CD4-positive, alpha-beta T cell treated with Interleukin-17A for 1 hour (primary cell): ENCODE measurements around the gene PARVG.

Source experiments
- DNase-seq: peaks from one replicate; pipeline ENCODE4 v3.0.0-alpha.2; 2020

PARVG gene

DNA sequence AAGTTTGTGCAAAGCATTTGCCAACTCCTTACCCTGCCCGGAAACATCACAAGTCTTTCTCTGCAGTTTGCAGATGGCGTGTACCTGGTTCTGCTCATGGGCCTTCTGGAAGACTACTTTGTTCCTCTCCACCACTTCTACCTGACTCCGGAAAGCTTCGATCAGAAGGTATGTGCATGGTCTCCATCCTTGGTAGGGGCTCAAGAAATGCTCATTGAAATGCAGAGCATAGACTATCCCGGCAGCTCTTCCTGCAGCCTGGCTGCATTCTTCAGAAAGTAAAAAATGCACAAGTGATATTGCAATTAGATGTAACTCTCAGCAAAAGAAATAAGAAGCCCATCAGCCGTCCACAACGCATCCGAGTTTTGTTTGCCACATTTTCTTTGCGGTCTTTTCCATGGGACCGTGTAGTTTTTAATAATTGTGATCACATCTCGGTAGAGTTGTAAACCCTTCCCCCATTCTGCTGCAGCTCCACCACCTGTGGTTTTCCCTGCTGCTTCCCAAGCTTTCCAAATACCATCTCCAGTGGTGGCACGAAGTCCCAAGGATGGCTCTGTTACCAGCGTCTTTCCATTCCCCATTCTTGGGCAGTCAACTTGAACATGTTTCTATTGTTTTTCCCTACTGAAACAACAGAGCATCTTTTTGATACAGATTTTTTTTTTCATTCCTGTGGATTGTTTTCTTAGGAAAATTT, 22.7 kb upstream of the PARVG start:
- DNase-seq, result no peak

GRCh38 chr22:44158816-44159215, 21.9 kb upstream of the PARVG start:
- DNase-seq, result no peak

DNA sequence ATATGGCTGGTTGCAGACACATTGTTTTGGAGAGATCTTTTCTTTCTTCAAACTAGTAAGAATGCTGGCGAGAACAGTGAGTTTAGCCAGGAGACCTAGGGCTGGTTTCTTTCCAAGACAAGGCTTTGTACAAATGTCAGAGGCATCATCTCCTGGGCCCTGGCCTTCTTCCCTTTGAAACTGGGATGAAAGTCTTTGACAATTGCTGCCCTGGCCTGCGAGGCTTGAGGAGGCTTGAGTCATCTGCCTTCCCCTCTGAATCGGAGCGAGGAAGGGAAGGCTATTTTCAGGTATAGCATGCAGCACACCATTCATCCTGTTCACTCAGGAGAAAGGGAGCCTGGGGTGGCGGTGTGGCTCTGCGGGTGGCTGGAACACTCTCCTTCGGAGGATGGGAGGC, 21.5 kb upstream of the PARVG start:
- no peak for DNase-seq

DNA sequence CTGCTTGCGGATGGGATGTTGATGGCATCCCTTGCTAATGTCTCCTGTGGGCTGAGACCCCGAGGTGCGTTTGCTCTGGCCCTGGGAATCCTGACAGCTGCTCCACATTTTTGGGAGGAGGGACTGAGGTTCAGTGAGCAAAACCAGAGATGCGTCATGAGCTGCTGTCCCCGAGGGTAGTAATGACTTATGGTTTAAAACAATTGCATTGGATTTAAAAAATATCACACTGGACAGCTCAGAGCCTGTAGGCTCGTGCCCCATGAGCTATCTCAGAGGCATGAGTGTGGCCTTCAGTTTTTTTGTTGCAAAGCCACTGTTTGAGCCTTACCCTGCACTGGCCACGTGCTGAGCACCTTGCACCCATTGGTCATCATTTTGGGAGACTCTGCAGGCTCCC, 20.9 kb upstream of the PARVG start:
- no peak for DNase-seq

DNA sequence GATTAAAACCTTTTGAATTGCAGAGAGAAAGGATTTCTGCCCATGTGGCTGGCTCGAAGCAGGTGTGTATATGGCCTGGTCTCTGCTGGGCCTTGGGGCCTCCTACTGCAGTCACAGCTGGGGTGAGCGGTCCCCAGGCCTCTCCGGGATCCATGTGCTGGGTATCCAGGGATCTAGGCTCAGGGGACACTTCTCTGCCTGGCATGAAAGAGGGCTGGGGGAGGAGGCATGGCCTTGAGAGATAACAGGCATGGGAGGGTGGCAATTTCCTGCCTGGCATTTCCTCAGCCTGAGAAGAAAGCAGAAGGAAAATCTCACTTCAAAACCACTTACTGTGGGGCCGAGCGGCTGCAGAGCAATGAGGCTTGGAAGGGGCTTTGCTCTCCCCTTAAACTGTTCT, 20.3 kb upstream of the PARVG start:
- no peak for DNase-seq

DNA sequence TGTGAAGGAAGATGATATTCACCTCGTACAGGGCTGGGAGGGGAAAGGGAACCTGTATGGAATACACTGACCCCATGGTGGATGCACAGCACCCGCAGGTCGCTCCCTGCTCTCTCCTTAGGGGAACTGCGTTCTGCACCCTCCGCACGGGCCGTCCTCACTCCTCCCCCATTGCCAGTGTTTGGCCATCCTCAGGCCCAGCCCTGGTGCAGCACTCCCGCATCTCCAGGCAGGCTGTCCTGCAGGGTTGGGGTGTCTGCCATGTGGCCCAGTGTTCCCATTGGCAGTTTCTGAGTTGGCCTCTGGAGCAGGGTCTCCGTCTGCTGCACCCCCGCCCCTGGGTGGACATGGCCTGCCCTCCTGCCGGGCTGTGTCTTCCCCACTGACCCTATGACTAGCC, 19.1 kb upstream of the PARVG start:
- no peak for DNase-seq

GRCh38 chr22:44162960-44163359, 17.8 kb upstream of the PARVG start:
- no peak for DNase-seq

GRCh38 chr22:44163536-44163935, 17.2 kb upstream of the PARVG start:
- no peak for DNase-seq

- DNase-seq, result no peak
These were observed 16.7 kb upstream of the PARVG start for GRCh38 chr22:44164031-44164430.

DNA sequence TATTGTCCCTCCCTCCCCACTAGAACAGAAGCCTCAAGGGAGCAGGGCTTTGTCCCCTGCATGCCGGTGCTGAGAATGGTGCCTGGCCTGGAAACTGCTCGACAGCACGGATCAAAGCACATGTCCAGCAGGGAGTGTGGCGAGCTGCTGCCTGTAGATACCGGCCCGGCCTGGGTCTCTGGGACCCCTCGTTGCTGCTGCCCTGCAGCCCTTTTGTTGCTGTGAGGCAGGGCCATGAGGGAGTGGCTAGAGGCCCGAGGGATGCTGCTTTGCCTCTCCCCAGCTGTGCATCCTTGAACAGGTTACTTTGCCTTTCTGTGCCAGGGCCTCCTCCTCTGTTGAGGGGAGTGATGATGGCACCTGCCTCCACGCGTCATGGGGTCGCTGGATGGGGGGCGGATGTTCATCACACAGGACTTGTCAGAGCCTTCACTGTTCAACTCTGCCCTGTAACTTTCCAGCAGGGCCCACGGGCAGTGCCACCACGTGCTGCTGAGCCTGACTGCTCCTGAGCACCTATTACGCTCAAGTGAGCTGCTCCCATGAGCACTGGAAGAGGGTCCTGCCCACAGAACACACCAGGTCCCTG, 15.3 kb upstream of the PARVG start:
- DNase-seq, result no peak

DNA sequence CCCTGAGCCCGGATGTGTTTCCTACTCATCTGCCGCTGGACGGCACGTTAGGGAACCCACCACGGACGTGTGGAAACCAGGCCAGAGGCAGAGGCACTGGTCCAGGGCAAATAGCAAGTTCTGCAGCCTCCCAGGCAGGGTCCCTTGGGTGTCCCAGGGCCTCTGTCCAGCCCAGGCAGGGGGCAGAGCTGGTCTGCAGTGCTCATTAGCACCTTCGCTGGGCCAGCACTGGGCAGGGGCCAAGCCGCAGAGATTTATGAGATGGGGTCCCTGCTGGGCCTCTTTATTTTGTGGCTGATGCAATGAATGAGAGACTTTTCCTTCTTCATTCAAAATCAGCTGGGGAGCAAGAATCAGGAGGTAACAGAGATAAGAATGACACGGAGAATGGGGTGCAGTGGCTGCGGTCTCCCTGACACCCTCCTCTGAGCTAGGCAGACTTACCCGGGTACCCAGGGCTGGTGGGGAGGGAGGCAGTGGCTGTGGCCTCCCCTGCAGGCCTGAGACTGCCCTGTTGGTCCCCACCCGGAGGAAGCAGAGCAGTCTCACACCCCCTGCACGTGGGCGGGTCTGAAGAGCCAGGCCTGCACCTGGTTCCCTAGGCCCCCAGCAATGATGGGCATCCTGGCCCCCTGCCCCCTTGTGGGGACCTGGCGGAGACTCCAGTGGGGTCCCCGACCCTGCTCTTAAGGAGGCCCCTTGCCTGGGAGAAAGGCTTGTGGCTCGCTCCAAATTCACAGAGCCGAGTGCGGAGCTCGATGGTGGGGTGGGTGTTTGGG, 14.0 kb upstream of the PARVG start:
- no peak for DNase-seq

DNA sequence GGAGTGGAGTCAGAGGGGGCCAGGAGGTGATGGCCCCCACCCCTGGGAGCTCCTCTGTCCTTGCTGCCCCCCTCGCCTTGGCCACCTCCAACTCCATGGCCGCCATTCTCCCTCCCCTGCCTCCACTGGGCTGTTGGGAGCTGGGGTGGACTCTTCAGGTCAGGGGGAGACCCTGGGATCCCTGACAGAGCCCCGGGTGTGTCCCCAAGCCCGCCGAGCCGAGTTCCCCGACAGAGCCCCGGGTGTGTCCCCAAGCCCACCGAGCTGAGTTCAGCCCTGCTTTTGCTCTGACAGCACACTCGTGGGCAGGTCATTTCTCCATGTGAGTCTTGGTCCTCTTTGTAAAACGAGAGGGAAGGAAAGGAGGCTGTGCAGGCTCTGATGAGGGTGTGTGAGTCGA, 13.2 kb upstream of the PARVG start:
- no peak for DNase-seq

DNA sequence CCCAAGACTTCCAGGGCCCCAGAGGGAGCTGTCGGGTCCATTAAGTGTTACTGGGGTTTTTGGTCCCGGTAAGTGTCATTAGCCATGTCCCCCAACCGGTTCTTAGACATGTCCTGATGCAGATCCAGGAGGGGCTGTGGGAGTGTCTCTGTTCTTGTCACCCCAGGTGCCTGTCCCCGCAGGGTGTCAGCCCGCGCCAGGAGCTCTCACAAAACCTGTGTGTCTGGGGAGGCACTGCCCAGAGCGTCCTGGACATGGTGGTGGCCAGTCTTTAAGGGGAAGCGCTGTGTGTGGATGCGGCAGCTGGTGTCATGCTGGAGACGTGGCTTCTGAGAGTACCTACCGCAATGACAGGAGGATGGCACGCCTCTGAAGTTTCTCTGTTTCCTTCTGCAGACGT, 12.5 kb upstream of the PARVG start:
- DNase-seq, result no peak

- no peak for DNase-seq
These were observed 10.3 kb upstream of the PARVG start for GRCh38 chr22:44170470-44170869.

- no peak for DNase-seq
These were observed 9.2 kb upstream of the PARVG start for GRCh38 chr22:44171561-44171960.

DNA sequence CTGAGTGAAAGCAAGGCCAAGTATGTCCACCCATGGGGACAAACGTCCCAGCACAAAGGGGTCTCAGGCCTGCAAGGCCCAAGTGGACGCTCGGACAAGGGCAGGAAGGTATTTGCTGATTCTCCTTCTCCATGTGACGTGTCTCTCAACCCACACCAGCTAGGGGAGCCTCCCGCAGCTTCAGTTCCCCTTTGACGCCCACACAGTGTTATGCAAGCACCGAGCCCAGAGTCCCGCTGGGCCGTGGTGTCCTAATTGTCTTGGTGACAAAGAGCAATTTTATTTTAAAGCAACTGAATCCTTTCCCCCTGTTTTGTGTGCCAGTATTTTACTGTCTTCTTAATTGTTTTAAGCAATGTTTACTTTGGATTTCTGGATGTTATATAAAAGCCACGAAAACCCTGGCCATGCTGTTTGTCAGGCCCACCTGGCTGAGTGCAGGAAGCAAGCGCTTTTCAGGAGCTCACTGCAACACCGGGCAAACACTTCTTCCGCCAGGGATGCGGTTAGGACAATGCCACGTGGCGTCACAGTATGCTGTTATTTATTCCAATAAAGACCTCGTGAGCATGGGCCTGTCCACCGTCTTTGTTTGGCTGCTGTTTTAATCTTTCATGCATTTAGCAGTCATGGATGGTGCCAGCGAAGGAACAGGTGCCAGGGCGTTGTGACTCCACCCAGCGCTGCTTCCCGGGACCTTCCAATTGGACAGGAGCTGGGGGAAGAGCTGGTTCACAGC, 8.2 kb upstream of the PARVG start:
- DNase-seq, result peak; percentile 28

DNA sequence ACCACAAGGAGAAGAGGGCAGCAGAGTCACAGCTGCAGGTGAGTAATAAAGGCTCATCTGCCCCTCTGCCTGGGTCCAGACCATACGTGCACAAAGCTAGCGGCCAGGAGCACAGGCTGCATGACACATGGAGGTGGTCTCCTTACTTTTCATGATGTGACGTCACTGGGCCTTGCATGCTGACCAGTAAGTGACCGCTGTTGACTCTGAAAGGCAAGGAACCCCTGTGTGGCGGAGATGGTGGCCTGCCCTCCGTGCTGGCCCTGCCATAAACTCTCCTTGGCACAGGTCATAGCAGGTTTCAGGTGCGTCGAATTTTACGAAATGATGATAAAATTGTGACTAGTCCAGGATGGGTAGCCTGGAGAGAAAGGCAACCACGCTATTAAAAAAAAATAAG, 7.6 kb upstream of the PARVG start:
- DNase-seq, result no peak

DNA sequence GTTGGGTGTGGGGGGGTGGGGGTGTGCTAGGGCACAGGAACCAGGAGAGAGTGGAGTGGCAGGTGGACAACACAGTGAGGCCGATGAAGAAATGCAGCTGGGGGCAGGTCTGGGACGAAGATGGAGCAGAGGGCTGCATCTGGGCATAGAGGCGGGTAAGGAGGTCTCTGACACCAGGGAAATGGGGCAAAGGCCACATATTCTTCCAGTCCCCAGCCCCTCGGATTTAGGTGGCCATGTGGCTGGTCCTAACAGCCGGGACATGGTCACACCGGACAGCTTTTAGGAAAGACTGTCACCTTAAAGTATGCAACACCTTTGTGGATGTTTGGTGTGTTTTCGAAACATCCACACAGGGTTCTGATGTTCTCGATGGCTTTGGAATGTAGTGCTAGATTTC, 5.0 kb upstream of the PARVG start:
- no peak for DNase-seq

GRCh38 chr22:44179196-44179988, 1.3 kb upstream of the PARVG start:
- DNase-seq, result no peak

DNA sequence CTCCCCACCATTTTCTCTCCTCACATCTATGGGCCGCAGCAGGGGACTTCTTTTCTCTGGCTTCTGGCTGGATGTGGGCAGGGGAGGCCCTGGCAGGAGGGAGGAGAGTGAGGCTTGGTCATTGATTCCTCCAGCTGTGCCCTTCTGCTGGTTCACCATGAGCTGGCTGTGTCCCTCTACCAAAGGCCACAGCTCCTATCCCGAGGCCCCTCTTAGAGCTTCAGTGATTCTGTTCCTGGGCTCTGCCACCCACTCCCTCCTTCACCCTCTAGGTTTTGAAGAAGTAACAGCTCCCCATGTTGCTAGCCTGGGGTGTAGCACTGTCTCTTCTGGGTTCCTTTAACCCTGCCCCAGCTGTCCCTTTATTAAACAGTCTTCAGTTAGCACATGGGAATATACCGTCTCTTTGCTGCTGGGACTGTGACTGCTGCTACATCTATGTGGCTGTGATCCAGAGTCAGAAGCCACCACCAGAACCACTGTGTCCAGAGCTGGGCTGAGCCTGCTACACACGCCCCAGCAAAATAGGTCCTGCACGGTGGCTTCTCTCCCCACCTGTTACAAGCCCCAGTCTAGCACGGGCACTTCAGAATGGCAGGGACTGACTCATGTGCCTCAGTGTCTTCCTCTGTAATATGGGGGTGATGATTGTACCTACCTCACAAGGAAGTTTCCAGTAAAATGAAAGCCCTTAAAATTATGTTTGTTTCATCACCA, 578 bp upstream of the PARVG start:
- DNase-seq, result no peak

- peak; percentile 69 for DNase-seq
These were observed 547 bp downstream of the PARVG start for GRCh38 chr22:44181033-44181911.
